ENCODE results near the gene CCDC85A. TPM values are rescaled to one million over a fixed set of nuclear protein-coding genes. Genes with fewer than 3 reads are reported as not detected.

Gene CCDC85A
- total RNA-seq, 6 donors from 2014 or later: 11.6 to 41.7 (median 26.1) TPM

DNA sequence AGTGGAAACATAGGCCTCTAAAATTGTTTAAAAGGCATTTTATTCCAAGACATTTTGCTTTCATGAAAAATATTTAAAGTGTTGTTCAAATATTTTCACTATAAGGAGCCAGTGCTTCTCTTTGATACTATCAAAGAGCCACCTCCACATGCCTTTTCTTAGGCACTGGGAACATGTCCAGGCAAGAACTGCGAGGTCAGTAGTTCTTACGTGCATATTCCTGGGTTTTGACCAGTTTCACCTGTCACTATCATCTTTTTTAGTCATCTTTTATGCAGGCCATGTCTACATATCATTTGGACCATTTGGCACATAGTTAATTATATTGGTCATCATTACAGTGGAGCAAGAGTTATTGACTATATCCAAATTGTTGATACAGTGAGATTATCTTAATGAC lies 195.3 kb downstream of the CCDC85A start:
- Histone ChIP-seq H3K27ac (no peak overlapping the region), H3K27me3 (no peaks in the 10 kb centered on the region), H3K9me3 (no peaks in the 10 kb centered on the region), H3K36me3 (no peaks in the 10 kb centered on the region), H3K4me1 (no peaks in the 10 kb centered on the region), H3K4me3 (no peak overlapping the region)
- 83 to 88% methylated on average over 2 of the region's 2 CpGs for WGBS, 2 donors
- DNase-seq: no peak
- no peak for ATAC-seq (ENCODE audit: low FRiP score in 2 of 2)
- TF ChIP-seq EP300 (IDR thresholded peaks at IDR 0.05) (no peak), POLR2AphosphoS5 (IDR thresholded peaks at IDR 0.05) (no peak), POLR2A (IDR thresholded peaks at IDR 0.05) (no peak)
- TF ChIP-seq, protein P1, sequence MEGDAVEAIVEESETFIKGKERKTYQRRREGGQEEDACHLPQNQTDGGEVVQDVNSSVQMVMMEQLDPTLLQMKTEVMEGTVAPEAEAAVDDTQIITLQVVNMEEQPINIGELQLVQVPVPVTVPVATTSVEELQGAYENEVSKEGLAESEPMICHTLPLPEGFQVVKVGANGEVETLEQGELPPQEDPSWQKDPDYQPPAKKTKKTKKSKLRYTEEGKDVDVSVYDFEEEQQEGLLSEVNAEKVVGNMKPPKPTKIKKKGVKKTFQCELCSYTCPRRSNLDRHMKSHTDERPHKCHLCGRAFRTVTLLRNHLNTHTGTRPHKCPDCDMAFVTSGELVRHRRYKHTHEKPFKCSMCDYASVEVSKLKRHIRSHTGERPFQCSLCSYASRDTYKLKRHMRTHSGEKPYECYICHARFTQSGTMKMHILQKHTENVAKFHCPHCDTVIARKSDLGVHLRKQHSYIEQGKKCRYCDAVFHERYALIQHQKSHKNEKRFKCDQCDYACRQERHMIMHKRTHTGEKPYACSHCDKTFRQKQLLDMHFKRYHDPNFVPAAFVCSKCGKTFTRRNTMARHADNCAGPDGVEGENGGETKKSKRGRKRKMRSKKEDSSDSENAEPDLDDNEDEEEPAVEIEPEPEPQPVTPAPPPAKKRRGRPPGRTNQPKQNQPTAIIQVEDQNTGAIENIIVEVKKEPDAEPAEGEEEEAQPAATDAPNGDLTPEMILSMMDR (IDR thresholded peaks at IDR 0.05): no peak

DNA sequence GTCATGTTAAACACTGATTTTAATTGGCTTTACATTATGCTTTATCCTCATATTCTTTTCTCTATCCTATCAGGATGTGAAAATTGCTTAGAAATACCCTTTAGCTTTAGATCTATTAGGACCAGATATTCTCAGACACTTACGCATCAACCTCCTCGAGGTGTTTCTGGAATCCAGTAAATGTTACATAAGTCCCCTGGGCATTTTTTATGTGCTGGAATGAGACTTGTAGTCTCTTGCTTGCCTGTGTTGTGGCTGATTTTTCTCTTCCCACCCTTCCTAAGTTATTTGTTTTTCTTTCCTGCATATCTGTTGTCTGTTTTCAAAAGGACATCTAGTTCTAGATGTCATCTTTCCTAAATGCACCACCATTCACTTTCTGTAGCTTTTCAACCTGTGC lies 197.1 kb downstream of the CCDC85A start:
- H3K4me3 ChIP-seq: no peak overlapping the region
- no peak for ATAC-seq (ENCODE audit: low FRiP score in 2 of 2)
- DNase-seq: no peak
- TF ChIP-seq, protein P1 (IDR thresholded peaks at IDR 0.05): no peak
- TF ChIP-seq POLR2AphosphoS5 (IDR thresholded peaks at IDR 0.05): no peak
- H3K4me1 ChIP-seq: no peaks in the 10 kb centered on the region
- WGBS, 2 donors: 70 to 88% methylated on average over 2 of the region's 2 CpGs
- H3K27ac ChIP-seq: no peak overlapping the region
- peaks cover 0 to 6% (median 0%) of the 10 kb centered on the region in 4 donors for H3K36me3 ChIP-seq
- H3K9me3 ChIP-seq: no peaks in the 10 kb centered on the region
- no peaks in the 10 kb centered on the region for H3K27me3 ChIP-seq

DNA sequence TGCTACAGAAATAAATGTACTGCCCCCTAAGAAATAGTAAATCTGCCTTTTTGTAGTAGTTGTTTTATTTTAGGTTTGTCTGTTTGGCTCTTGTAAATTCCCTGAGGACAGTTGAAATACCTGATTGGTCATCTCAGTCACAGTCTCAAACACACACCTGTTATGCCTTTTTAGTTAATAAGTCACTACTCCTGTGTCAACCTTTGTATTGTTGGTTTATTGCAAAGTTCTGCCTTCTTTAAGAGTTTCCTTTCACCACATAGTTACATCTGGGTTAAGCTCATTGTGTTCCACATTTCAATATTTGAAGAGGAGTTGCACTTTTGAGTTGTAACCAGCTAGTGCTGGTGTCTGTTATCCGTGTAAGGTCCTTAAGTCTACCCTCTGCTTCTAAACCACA lies 198.7 kb downstream of the CCDC85A start:
- Histone ChIP-seq H3K27ac (no peak overlapping the region), H3K4me3 (no peak overlapping the region), H3K9me3 (no peaks in the 10 kb centered on the region), H3K27me3 (no peaks in the 10 kb centered on the region), H3K4me1 (no peaks in the 10 kb centered on the region), H3K36me3 (peaks cover 0 to 6% (median 0%) of the 10 kb centered on the region in 4 donors)
- DNase-seq (no peak), ATAC-seq (ENCODE audit: low FRiP score in 2 of 2) (no peak)
- TF ChIP-seq POLR2AphosphoS5 (IDR thresholded peaks at IDR 0.05) (no peak), POLR2A (IDR thresholded peaks at IDR 0.05) (no peak), EP300 (IDR thresholded peaks at IDR 0.05) (no peak)
- TF ChIP-seq, protein P1 (IDR thresholded peaks at IDR 0.05): no peak
- WGBS, 2 donors: 0% methylated on average over 1 of the region's 1 CpG

DNA sequence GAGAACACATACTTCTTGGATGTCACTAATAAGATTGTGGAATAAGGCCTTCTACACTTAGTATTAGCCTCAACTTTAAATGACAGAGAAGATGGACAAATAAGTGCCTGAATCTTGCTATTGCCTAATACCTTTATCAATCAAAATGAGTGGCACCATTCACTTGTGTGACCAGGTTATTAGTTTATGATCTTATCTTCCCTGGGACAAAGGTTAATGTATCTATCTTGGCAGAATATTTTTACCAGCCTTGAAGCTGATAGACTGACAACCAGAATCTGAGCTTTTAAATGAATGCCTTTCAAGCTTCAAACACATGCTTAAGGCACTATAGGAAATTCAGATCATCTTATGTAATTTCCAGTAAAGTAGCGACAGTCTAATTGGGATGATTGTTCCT lies 202.9 kb downstream of the CCDC85A start:
- DNase-seq (no peak), ATAC-seq (ENCODE audit: low FRiP score in 2 of 2) (no peak)
- Histone ChIP-seq H3K4me3 (no peak overlapping the region), H3K27ac (no peak overlapping the region), H3K4me1 (no peaks in the 10 kb centered on the region), H3K9me3 (no peaks in the 10 kb centered on the region), H3K27me3 (no peaks in the 10 kb centered on the region), H3K36me3 (peaks cover 0 to 6% (median 0%) of the 10 kb centered on the region in 4 donors)
- WGBS, 2 donors: 84 to 88% methylated on average over 1 of the region's 1 CpG
- TF ChIP-seq POLR2AphosphoS5 (IDR thresholded peaks at IDR 0.05) (no peak), POLR2A (IDR thresholded peaks at IDR 0.05) (no peak), EP300 (IDR thresholded peaks at IDR 0.05) (no peak)
- TF ChIP-seq, protein P1 (IDR thresholded peaks at IDR 0.05): no peak

DNA sequence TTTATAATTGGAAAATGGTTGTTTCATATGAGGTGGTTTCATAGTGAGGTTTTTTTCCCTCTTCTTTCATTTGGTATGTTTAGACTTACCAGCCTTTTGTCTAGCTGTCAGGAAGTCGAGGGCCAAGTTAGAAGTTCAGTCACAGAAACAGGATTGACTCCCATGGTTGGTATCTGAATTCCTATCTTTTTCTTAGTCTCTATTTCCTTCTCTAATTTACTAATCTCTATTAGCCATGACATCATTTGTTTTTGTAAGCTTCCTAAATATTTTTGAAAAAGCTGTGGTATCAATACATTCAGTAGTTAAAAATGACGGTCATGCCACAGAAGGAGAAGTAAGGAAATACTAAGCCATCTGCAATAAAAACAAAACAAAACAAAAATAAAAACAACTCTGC lies 206.9 kb downstream of the CCDC85A start:
- no peaks in the 10 kb centered on the region for H3K4me1 ChIP-seq
- H3K27me3 ChIP-seq: no peaks in the 10 kb centered on the region
- DNase-seq (no peak), ATAC-seq (ENCODE audit: low FRiP score in 2 of 2) (no peak)
- no peak overlapping the region for H3K27ac ChIP-seq
- 53 to 55% methylated on average over 2 of the region's 2 CpGs for WGBS, 2 donors
- no peak overlapping the region for H3K4me3 ChIP-seq
- no peaks in the 10 kb centered on the region for H3K9me3 ChIP-seq
- no peak for TF ChIP-seq EP300 (IDR thresholded peaks at IDR 0.05)
- TF ChIP-seq, protein P1 (IDR thresholded peaks at IDR 0.05): no peak
- no peak for TF ChIP-seq POLR2A (IDR thresholded peaks at IDR 0.05)
- TF ChIP-seq POLR2AphosphoS5 (IDR thresholded peaks at IDR 0.05): no peak
- no peaks in the 10 kb centered on the region for H3K36me3 ChIP-seq
